ENCODE data around the gene CRYGA.

CRYGA gene

GRCh38 chr2:208183972-208184705 lies 20.8 kb upstream of the CRYGA start:
- peaks cover 2% of the 10 kb centered on the region for H3K4me1 ChIP-seq (ENCODE audit: control insufficient read depth, insufficient read depth, low read length)
- H3K9ac ChIP-seq (ENCODE audit: low read depth, low read length), result peak overlapping the region; percentile 1
- H3K36me3 ChIP-seq (ENCODE audit: control insufficient read depth, insufficient read depth, low read length), result no peaks in the 10 kb centered on the region
- no peaks in the 10 kb centered on the region for H3K9me3 ChIP-seq (ENCODE audit: control insufficient read depth, insufficient read depth, low read length)
- peak overlapping the region; percentile 56 for H3K4me3 ChIP-seq (ENCODE audit: low read depth, low read length)
- H3K27me3 ChIP-seq (ENCODE audit: control insufficient read depth, insufficient read depth, low read length), result no peaks in the 10 kb centered on the region

GRCh38 chr2:208183526-208183925 lies 20.1 kb upstream of the CRYGA start:
- peak overlapping the region; percentile 56 for H3K4me3 ChIP-seq (ENCODE audit: low read depth, low read length)
- peak overlapping the region; percentile 1 for H3K9ac ChIP-seq (ENCODE audit: low read depth, low read length)
- H3K9me3 ChIP-seq (ENCODE audit: control insufficient read depth, insufficient read depth, low read length), result no peaks in the 10 kb centered on the region
- H3K27me3 ChIP-seq (ENCODE audit: control insufficient read depth, insufficient read depth, low read length), result no peaks in the 10 kb centered on the region
- H3K36me3 ChIP-seq (ENCODE audit: control insufficient read depth, insufficient read depth, low read length), result no peaks in the 10 kb centered on the region
- H3K4me1 ChIP-seq (ENCODE audit: control insufficient read depth, insufficient read depth, low read length), result peaks cover 4% of the 10 kb centered on the region

- H3K27me3 ChIP-seq (ENCODE audit: control insufficient read depth, insufficient read depth, low read length), result no peaks in the 10 kb centered on the region
- no peaks in the 10 kb centered on the region for H3K36me3 ChIP-seq (ENCODE audit: control insufficient read depth, insufficient read depth, low read length)
- no peaks in the 10 kb centered on the region for H3K9me3 ChIP-seq (ENCODE audit: control insufficient read depth, insufficient read depth, low read length)
- peaks cover 4% of the 10 kb centered on the region for H3K4me1 ChIP-seq (ENCODE audit: control insufficient read depth, insufficient read depth, low read length)
- no peak overlapping the region for H3K4me3 ChIP-seq (ENCODE audit: low read depth, low read length)
- H3K9ac ChIP-seq (ENCODE audit: low read depth, low read length), result no peak overlapping the region
Observed at GRCh38 chr2:208182835-208183234, 19.4 kb upstream of the CRYGA start.

DNA sequence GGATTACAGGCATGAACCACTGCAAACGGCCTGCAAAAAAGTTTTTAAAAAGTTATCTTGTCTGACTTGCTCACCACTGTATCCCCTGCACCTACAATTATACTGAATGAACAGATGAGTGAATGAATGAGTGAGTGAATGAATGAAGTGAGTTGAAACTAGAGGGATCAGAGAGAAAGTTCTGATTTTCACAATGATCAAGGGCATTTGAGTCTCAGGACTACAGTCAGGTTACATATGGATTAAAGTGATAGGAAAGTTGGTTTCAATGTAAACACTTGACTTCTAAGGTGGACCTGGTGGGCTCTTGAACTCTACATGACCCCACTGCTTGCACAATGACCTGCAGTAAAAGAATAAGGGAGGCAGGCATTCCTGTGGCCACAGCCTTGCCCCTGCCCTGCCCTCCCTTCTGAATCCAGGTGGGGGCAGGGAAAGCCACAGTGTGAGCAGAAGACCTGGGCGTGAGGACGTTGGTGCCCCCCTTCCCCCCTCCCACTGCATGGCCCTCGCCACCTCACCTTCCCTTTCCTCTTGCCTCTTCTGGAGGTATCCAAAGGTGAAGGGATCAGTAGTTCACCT lies 15.7 kb upstream of the CRYGA start:
- H3K9me3 ChIP-seq (ENCODE audit: control insufficient read depth, insufficient read depth, low read length), result no peaks in the 10 kb centered on the region
- no peak overlapping the region for H3K4me3 ChIP-seq (ENCODE audit: low read depth, low read length)
- H3K36me3 ChIP-seq (ENCODE audit: control insufficient read depth, insufficient read depth, low read length), result no peaks in the 10 kb centered on the region
- H3K9ac ChIP-seq (ENCODE audit: low read depth, low read length), result no peak overlapping the region
- no peaks in the 10 kb centered on the region for H3K27me3 ChIP-seq (ENCODE audit: control insufficient read depth, insufficient read depth, low read length)
- peaks cover 2% of the 10 kb centered on the region for H3K4me1 ChIP-seq (ENCODE audit: control insufficient read depth, insufficient read depth, low read length)

- Histone ChIP-seq H3K36me3 (ENCODE audit: control insufficient read depth, insufficient read depth, low read length) (no peaks in the 10 kb centered on the region), H3K4me3 (ENCODE audit: low read depth, low read length) (no peak overlapping the region), H3K9me3 (ENCODE audit: control insufficient read depth, insufficient read depth, low read length) (no peaks in the 10 kb centered on the region), H3K27me3 (ENCODE audit: control insufficient read depth, insufficient read depth, low read length) (no peaks in the 10 kb centered on the region), H3K9ac (ENCODE audit: low read depth, low read length) (no peak overlapping the region), H3K4me1 (ENCODE audit: control insufficient read depth, insufficient read depth, low read length) (peaks cover 2% of the 10 kb centered on the region)
Observed at GRCh38 chr2:208175840-208176153, 12.4 kb upstream of the CRYGA start.

GRCh38 chr2:208175069-208175839 lies 11.9 kb upstream of the CRYGA start:
- Histone ChIP-seq H3K4me3 (ENCODE audit: low read depth, low read length) (no peak overlapping the region), H3K36me3 (ENCODE audit: control insufficient read depth, insufficient read depth, low read length) (no peaks in the 10 kb centered on the region), H3K9me3 (ENCODE audit: control insufficient read depth, insufficient read depth, low read length) (no peaks in the 10 kb centered on the region), H3K9ac (ENCODE audit: low read depth, low read length) (no peak overlapping the region), H3K27me3 (ENCODE audit: control insufficient read depth, insufficient read depth, low read length) (no peaks in the 10 kb centered on the region), H3K4me1 (ENCODE audit: control insufficient read depth, insufficient read depth, low read length) (peaks cover 2% of the 10 kb centered on the region)

DNA sequence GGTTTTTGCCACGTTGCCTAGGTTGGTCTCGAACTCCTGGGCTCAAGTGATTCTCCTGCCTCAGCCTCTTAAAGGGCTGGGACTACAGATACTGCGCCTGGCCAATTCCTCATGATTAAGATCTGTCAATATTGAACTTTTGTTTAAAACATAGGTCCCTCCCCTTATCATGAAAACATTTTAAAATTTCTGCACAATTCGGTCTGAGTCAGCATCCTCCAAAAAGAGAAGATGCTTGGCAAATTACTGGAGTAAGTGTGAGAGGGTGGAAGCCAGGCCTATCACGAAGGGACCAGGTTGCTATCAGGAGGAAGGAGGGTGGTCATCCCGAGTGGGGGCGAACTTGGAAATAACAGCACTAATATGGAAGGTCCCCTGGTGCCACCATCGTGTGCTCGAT lies 10.8 kb upstream of the CRYGA start:
- Histone ChIP-seq H3K4me3 (ENCODE audit: low read depth, low read length) (no peak overlapping the region), H3K36me3 (ENCODE audit: control insufficient read depth, insufficient read depth, low read length) (no peaks in the 10 kb centered on the region), H3K9me3 (ENCODE audit: control insufficient read depth, insufficient read depth, low read length) (no peaks in the 10 kb centered on the region), H3K9ac (ENCODE audit: low read depth, low read length) (no peak overlapping the region), H3K4me1 (ENCODE audit: control insufficient read depth, insufficient read depth, low read length) (peaks cover 2% of the 10 kb centered on the region), H3K27me3 (ENCODE audit: control insufficient read depth, insufficient read depth, low read length) (no peaks in the 10 kb centered on the region)

DNA sequence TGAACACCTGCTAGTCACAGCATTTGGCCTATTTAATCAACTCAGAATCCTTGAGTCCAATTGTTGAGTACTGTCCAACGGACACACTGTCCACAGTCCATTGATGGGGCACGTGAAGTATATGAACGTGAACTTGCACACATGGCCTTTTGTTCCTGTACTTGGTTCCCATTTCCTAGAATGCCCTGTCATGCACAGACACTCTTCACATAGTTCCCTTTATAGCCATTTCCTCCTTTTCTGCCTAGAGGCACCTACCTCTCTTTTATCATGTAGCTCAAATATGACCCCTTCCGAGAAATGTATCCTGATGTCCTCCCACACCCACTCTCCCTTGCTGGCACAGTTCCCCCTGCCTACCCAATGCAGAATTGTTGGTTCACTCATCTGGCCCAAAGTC lies 8.7 kb upstream of the CRYGA start:
- Histone ChIP-seq H3K9ac (ENCODE audit: low read depth, low read length) (no peak overlapping the region), H3K9me3 (ENCODE audit: control insufficient read depth, insufficient read depth, low read length) (no peaks in the 10 kb centered on the region), H3K4me3 (ENCODE audit: low read depth, low read length) (no peak overlapping the region), H3K27me3 (ENCODE audit: control insufficient read depth, insufficient read depth, low read length) (no peaks in the 10 kb centered on the region), H3K4me1 (ENCODE audit: control insufficient read depth, insufficient read depth, low read length) (no peaks in the 10 kb centered on the region), H3K36me3 (ENCODE audit: control insufficient read depth, insufficient read depth, low read length) (no peaks in the 10 kb centered on the region)

GRCh38 chr2:208164951-208165755 lies 1.8 kb upstream of the CRYGA start:
- no peak overlapping the region for H3K9ac ChIP-seq (ENCODE audit: low read depth, low read length)
- no peaks in the 10 kb centered on the region for H3K36me3 ChIP-seq (ENCODE audit: control insufficient read depth, insufficient read depth, low read length)
- no peak overlapping the region for H3K4me3 ChIP-seq (ENCODE audit: low read depth, low read length)
- H3K9me3 ChIP-seq (ENCODE audit: control insufficient read depth, insufficient read depth, low read length), result no peaks in the 10 kb centered on the region
- H3K4me1 ChIP-seq (ENCODE audit: control insufficient read depth, insufficient read depth, low read length), result no peaks in the 10 kb centered on the region
- H3K27me3 ChIP-seq (ENCODE audit: control insufficient read depth, insufficient read depth, low read length), result no peaks in the 10 kb centered on the region

- Histone ChIP-seq H3K27me3 (ENCODE audit: control insufficient read depth, insufficient read depth, low read length) (no peaks in the 10 kb centered on the region), H3K9ac (ENCODE audit: low read depth, low read length) (no peak overlapping the region), H3K4me1 (ENCODE audit: control insufficient read depth, insufficient read depth, low read length) (no peaks in the 10 kb centered on the region), H3K36me3 (ENCODE audit: control insufficient read depth, insufficient read depth, low read length) (no peaks in the 10 kb centered on the region), H3K4me3 (ENCODE audit: low read depth, low read length) (no peak overlapping the region), H3K9me3 (ENCODE audit: control insufficient read depth, insufficient read depth, low read length) (no peaks in the 10 kb centered on the region)
Observed at GRCh38 chr2:208156439-208156838, 7.0 kb downstream of the CRYGA start.

DNA sequence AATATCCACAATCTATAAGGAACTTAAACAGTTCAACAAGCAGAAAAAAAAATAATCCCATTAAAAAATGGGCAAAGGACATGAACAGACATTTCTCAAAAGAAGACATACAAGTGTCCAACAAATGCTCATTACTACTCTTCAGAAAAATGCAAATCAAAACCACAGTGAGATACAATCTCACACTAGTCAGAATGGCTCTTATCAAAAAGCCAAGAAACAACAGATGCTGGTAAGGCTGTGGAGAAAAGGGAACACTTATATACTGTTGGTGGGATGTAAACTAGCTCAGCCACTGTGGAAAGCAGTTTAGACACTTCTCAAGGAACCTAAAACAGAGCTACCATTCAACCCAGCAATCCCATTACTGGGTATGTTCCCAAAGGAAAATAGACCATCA lies 10.2 kb downstream of the CRYGA start:
- H3K27me3 ChIP-seq (ENCODE audit: control insufficient read depth, insufficient read depth, low read length), result no peaks in the 10 kb centered on the region
- H3K9me3 ChIP-seq (ENCODE audit: control insufficient read depth, insufficient read depth, low read length), result no peaks in the 10 kb centered on the region
- no peak overlapping the region for H3K4me3 ChIP-seq (ENCODE audit: low read depth, low read length)

More for the DNA sequence above, 10.2 kb downstream of the CRYGA start:
- no peaks in the 10 kb centered on the region for H3K36me3 ChIP-seq (ENCODE audit: control insufficient read depth, insufficient read depth, low read length)
- no peaks in the 10 kb centered on the region for H3K4me1 ChIP-seq (ENCODE audit: control insufficient read depth, insufficient read depth, low read length)
- H3K9ac ChIP-seq (ENCODE audit: low read depth, low read length), result no peak overlapping the region

Measured in iPS-15b (cell line).